ENCODE data around the gene TNS1.
"Not testable (repeated sequence)": the region's sequence is repeated elsewhere in the genome, so short reads cannot be mapped to it uniquely, and the experiment has no call there.

The TNS1 gene

GRCh38 chr2:218029366-218030360 lies 26.9 kb upstream of the TNS1 start:
- DNase-seq: no peak

GRCh38 chr2:218028562-218029348 lies 26.0 kb upstream of the TNS1 start:
- no peak for DNase-seq

- DNase-seq: no peak
Measured at GRCh38 chr2:218028189-218028495, 25.3 kb upstream of the TNS1 start.

- no peak for DNase-seq
Measured at GRCh38 chr2:218027426-218028188, 24.8 kb upstream of the TNS1 start.

- no peak for DNase-seq
Measured at GRCh38 chr2:218026676-218027425, 24.1 kb upstream of the TNS1 start.

- DNase-seq: no peak
Measured at GRCh38 chr2:218026244-218026643, 23.4 kb upstream of the TNS1 start.

- no peak for DNase-seq
Measured at GRCh38 chr2:218024871-218025270, 22.1 kb upstream of the TNS1 start.

GRCh38 chr2:218024336-218024735 lies 21.5 kb upstream of the TNS1 start:
- DNase-seq: no peak

GRCh38 chr2:218023636-218024035 lies 20.8 kb upstream of the TNS1 start:
- no peak for DNase-seq

GRCh38 chr2:218022851-218023530 lies 20.2 kb upstream of the TNS1 start:
- DNase-seq: no peak

GRCh38 chr2:218022131-218022850 lies 19.5 kb upstream of the TNS1 start:
- no peak for DNase-seq

- DNase-seq: no peak
Measured at GRCh38 chr2:218021536-218022071, 18.8 kb upstream of the TNS1 start.

- DNase-seq: no peak
Measured at GRCh38 chr2:218020966-218021535, 18.3 kb upstream of the TNS1 start.

- DNase-seq: no peak
Measured at GRCh38 chr2:218020281-218020680, 17.5 kb upstream of the TNS1 start.

- DNase-seq: no peak
Measured at GRCh38 chr2:218019411-218020060, 16.7 kb upstream of the TNS1 start.

- DNase-seq: not testable (repeated sequence)
Measured at GRCh38 chr2:218018842-218019125, 16.0 kb upstream of the TNS1 start.

GRCh38 chr2:218017211-218018053 lies 14.6 kb upstream of the TNS1 start:
- DNase-seq: peak; percentile 33

- DNase-seq: no peak
Measured at GRCh38 chr2:218016810-218017209, 14.0 kb upstream of the TNS1 start.

Measured in RPMI8226 (cell line).